K562 (cell line): ENCODE data around the gene SMAD3. TPM values are rescaled to one million over a fixed set of nuclear protein-coding genes. Genes with fewer than 3 reads are reported as not detected.
A peak's percentile ranks its signal among the peaks of the same experiment; 100 is the strongest.

ENCODE experiments used
- MNT ChIP-seq, 2 experiments: fragments of 450-650 bp; conservative IDR thresholded peaks; 2 replicates each; pipeline ENCODE4 v1.6.1; 2017; ENCODE audit warnings: mild to moderate bottlenecking in 2 of 2, moderate library complexity in 2 of 2
- ZNF407 ChIP-seq: fragments of 450-650 bp; IDR thresholded peaks from 2 replicates; pipeline ENCODE4 v1.6.1; 2016; ENCODE audit warnings: low read depth
- polyA plus RNA-seq, 8 experiments: library from polyadenylated mRNA; depleted of rRNA in 4 of 8; stranded (reverse) in 5 of 8; unstranded in 3 of 8; fragments of >200 nt; fragmentation: Nextera tagmentation in 2 of 8; fragmentation: Illumina TruSeq in 1 of 8; extraction: Ambion mirVana in 2 of 8; extraction: Trizol in 1 of 8; gene quantifications; 2 replicates each; pipeline versions ENCODE4 v1.2.1 to v1.2.3, GENCODE V29; 2011 to 2014; ENCODE audit warnings: inconsistent platforms in 1 of 8, missing spikeins in 1 of 8
- total RNA-seq, 7 experiments: library from RNA; depleted of rRNA in 6 of 7; stranded (reverse); fragments of >200 nt in 6 of 7; fragmentation: Illumina TruSeq in 2 of 7; extraction: Trizol in 2 of 7; gene quantifications; 2 replicates each; pipeline versions ENCODE4 v1.2.1 to v1.2.3, GENCODE V29; 2011 to 2021; ENCODE audit warnings: low replicate concordance in 1 of 7
- TF ChIP-seq, protein P1 (sequence below): fragments of 450-650 bp; IDR thresholded peaks from 2 replicates; pipeline ENCODE4 v1.6.1; 2016; ENCODE audit warnings: mild to moderate bottlenecking, moderate library complexity

SMAD3 gene
- total and polyA plus RNA-seq, 9 of the 15 experiments (the other 6 are each of a cell fraction or from before 2014, with no cell fraction given), result 4.3 to 39.2 (median 11.1) TPM

DNA sequence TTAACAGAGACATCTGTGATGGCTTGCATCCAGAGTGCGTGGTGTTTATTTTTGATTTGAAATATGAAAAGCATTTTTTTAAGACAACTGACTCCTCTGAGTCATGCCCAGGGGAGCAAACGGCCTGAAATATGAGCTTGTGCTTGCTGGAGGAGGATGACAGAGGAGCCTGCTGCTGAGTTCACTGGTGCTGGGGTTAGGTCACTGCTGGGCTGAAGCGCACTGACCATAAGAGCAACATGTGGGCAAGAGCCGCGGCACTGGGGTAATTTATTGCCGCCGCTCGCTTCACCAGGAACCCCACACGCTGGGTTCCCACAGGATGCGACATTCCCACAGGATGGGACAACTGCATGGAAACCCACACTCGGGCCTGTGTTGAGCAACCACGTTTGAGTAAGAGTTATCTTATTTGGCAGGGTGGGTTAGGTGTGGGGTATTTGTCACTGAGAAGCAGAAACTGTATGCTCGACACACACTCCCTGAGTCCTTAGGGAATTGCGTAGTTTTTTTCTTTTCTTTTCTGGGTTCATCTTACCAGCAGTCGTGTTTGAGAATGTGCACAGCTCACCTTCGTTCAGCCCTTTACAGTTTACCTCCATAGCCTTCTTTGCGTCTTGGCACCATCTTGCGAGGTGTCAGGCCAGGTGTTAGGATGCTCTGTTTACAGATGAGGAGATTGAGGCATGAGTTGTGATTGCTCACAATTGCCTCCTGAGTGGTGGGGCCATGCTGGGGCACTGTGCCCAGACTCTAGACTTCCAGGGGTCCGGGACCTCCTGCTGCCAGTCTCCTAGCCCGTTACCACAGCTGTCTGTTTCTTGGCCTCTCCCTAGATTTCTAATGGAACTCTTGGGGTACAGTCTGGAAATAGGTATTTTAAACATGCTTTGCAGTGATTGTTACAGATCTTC lies 60.4 kb downstream of the SMAD3 start (continued):
- TF ChIP-seq ZNF407 (no peak), MNT (conservative IDR thresholded peaks at IDR 0.05) (peak; percentile 54 to 66)
- TF ChIP-seq, protein P1, sequence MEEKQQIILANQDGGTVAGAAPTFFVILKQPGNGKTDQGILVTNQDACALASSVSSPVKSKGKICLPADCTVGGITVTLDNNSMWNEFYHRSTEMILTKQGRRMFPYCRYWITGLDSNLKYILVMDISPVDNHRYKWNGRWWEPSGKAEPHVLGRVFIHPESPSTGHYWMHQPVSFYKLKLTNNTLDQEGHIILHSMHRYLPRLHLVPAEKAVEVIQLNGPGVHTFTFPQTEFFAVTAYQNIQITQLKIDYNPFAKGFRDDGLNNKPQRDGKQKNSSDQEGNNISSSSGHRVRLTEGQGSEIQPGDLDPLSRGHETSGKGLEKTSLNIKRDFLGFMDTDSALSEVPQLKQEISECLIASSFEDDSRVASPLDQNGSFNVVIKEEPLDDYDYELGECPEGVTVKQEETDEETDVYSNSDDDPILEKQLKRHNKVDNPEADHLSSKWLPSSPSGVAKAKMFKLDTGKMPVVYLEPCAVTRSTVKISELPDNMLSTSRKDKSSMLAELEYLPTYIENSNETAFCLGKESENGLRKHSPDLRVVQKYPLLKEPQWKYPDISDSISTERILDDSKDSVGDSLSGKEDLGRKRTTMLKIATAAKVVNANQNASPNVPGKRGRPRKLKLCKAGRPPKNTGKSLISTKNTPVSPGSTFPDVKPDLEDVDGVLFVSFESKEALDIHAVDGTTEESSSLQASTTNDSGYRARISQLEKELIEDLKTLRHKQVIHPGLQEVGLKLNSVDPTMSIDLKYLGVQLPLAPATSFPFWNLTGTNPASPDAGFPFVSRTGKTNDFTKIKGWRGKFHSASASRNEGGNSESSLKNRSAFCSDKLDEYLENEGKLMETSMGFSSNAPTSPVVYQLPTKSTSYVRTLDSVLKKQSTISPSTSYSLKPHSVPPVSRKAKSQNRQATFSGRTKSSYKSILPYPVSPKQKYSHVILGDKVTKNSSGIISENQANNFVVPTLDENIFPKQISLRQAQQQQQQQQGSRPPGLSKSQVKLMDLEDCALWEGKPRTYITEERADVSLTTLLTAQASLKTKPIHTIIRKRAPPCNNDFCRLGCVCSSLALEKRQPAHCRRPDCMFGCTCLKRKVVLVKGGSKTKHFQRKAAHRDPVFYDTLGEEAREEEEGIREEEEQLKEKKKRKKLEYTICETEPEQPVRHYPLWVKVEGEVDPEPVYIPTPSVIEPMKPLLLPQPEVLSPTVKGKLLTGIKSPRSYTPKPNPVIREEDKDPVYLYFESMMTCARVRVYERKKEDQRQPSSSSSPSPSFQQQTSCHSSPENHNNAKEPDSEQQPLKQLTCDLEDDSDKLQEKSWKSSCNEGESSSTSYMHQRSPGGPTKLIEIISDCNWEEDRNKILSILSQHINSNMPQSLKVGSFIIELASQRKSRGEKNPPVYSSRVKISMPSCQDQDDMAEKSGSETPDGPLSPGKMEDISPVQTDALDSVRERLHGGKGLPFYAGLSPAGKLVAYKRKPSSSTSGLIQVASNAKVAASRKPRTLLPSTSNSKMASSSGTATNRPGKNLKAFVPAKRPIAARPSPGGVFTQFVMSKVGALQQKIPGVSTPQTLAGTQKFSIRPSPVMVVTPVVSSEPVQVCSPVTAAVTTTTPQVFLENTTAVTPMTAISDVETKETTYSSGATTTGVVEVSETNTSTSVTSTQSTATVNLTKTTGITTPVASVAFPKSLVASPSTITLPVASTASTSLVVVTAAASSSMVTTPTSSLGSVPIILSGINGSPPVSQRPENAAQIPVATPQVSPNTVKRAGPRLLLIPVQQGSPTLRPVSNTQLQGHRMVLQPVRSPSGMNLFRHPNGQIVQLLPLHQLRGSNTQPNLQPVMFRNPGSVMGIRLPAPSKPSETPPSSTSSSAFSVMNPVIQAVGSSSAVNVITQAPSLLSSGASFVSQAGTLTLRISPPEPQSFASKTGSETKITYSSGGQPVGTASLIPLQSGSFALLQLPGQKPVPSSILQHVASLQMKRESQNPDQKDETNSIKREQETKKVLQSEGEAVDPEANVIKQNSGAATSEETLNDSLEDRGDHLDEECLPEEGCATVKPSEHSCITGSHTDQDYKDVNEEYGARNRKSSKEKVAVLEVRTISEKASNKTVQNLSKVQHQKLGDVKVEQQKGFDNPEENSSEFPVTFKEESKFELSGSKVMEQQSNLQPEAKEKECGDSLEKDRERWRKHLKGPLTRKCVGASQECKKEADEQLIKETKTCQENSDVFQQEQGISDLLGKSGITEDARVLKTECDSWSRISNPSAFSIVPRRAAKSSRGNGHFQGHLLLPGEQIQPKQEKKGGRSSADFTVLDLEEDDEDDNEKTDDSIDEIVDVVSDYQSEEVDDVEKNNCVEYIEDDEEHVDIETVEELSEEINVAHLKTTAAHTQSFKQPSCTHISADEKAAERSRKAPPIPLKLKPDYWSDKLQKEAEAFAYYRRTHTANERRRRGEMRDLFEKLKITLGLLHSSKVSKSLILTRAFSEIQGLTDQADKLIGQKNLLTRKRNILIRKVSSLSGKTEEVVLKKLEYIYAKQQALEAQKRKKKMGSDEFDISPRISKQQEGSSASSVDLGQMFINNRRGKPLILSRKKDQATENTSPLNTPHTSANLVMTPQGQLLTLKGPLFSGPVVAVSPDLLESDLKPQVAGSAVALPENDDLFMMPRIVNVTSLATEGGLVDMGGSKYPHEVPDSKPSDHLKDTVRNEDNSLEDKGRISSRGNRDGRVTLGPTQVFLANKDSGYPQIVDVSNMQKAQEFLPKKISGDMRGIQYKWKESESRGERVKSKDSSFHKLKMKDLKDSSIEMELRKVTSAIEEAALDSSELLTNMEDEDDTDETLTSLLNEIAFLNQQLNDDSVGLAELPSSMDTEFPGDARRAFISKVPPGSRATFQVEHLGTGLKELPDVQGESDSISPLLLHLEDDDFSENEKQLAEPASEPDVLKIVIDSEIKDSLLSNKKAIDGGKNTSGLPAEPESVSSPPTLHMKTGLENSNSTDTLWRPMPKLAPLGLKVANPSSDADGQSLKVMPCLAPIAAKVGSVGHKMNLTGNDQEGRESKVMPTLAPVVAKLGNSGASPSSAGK, result peak; percentile 50
